ENCODE measurements around the gene SDK2.

The SDK2 gene

DNA sequence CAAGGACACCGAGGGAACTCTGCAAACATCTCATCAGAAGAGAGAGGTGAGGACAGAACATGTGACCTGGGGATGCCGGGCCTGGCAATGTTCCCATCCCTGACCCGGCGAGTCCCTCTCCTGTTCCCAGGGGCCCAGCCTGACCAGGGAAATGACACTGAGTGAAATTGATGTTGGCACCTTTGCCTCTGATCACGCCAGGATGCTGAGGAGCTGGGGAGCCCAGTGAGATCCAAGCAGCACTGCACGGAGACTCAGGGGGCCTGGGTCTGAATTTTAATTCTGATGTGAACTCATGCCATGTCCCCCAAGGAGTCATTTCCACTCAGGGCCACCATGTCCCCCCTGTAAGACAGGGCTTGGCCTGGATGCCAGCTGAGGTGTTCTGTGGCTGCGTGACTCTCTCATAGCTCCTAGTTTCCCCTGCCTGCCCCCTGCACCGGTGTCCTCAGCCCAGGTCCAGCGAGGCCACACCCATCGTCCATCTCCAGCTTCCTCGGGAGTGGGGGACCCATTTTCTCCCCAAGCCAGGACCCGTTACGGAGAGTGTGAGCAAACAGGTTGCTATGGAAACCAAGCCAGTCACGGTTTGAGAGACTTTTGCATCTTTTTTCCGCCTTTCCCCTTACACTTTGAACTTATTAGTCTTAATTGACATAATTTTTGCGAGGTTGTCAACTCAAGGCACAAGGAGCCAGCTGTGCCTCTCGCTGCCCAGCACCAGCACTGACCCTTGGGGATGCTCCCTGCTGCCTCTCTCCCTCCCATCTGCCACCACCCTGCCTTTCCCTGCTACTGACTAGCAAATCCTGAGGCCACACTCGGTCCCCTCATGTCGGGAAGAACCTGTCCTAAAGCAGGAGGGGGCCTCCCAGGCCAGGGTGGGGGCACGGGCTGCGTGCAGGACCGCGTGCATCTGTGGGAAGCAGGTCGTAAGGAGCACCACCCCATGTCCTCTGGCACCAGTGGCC lies 150.0 kb downstream of the SDK2 start:
- Histone ChIP-seq H4K20me1 (ENCODE audit: insufficient read depth, low read length) (no peaks in the 10 kb centered on the region), H3K9ac (ENCODE audit: low read length) (no peak overlapping the region), H3K4me2 (ENCODE audit: low read depth, low read length) (no peak overlapping the region), H3K9me2 (replicated peaks; ENCODE audit: insufficient read depth, low read length) (no peaks in the 10 kb centered on the region), H3F3A (ENCODE audit: insufficient read depth, low read length) (no peaks in the 10 kb centered on the region), H3K79me2 (ENCODE audit: low read length) (no peaks in the 10 kb centered on the region), H3K4me3 (ENCODE audit: low read length) (no peak overlapping the region), H3K27me3 (replicated peaks; ENCODE audit: insufficient read depth, low read length) (peaks cover 97% of the 10 kb centered on the region), H3K36me3 (replicated peaks; ENCODE audit: insufficient read depth, low read length) (no peaks in the 10 kb centered on the region), H2AFZ (ENCODE audit: low read length) (no peak overlapping the region), H3K27ac (ENCODE audit: low read length) (no peak overlapping the region), H3K4me1 (ENCODE audit: low read length) (no peaks in the 10 kb centered on the region), H3K9me3 (replicated peaks; ENCODE audit: insufficient read depth, low read length) (no peaks in the 10 kb centered on the region)
- no peak for TF ChIP-seq EZH2 (optimal IDR thresholded peaks at IDR 0.05; ENCODE audit: low read depth, low read length)
- no peak for TF ChIP-seq CTCF (IDR thresholded peaks at IDR 0.05; ENCODE audit: low read length)
- TF ChIP-seq EZH2phosphoT487 (IDR thresholded peaks at IDR 0.05; ENCODE audit: low read length), result no peak
- no peak for DNase-seq

GRCh38 chr17:73492821-73493814 lies 151.1 kb downstream of the SDK2 start:
- no peak for DNase-seq
- no peaks in the 10 kb centered on the region for H3K9me3 ChIP-seq (replicated peaks; ENCODE audit: insufficient read depth, low read length)
- TF ChIP-seq CTCF (IDR thresholded peaks at IDR 0.05; ENCODE audit: low read length) (no peak), EZH2 (optimal IDR thresholded peaks at IDR 0.05; ENCODE audit: low read depth, low read length) (no peak), EZH2phosphoT487 (IDR thresholded peaks at IDR 0.05; ENCODE audit: low read length) (no peak)
- no peaks in the 10 kb centered on the region for H3K9me2 ChIP-seq (replicated peaks; ENCODE audit: insufficient read depth, low read length)
- no peak overlapping the region for H3K9ac ChIP-seq (ENCODE audit: low read length)
- H3K4me2 ChIP-seq (ENCODE audit: low read depth, low read length), result no peak overlapping the region
- no peak overlapping the region for H3K4me3 ChIP-seq (ENCODE audit: low read length)
- no peaks in the 10 kb centered on the region for H3K79me2 ChIP-seq (ENCODE audit: low read length)
- H3K36me3 ChIP-seq (replicated peaks; ENCODE audit: insufficient read depth, low read length), result no peaks in the 10 kb centered on the region
- H3K4me1 ChIP-seq (ENCODE audit: low read length), result no peaks in the 10 kb centered on the region
- no peak overlapping the region for H3K27ac ChIP-seq (ENCODE audit: low read length)
- H3K27me3 ChIP-seq (replicated peaks; ENCODE audit: insufficient read depth, low read length), result peaks cover 97% of the 10 kb centered on the region
- no peak overlapping the region for H2AFZ ChIP-seq (ENCODE audit: low read length)
- no peaks in the 10 kb centered on the region for H4K20me1 ChIP-seq (ENCODE audit: insufficient read depth, low read length)
- H3F3A ChIP-seq (ENCODE audit: insufficient read depth, low read length), result no peaks in the 10 kb centered on the region

- H3K79me2 ChIP-seq (ENCODE audit: low read length), result no peaks in the 10 kb centered on the region
- no peak overlapping the region for H3K9ac ChIP-seq (ENCODE audit: low read length)
- TF ChIP-seq EZH2 (optimal IDR thresholded peaks at IDR 0.05; ENCODE audit: low read depth, low read length), result no peak
- H3K36me3 ChIP-seq (replicated peaks; ENCODE audit: insufficient read depth, low read length), result no peaks in the 10 kb centered on the region
- H3F3A ChIP-seq (ENCODE audit: insufficient read depth, low read length), result no peaks in the 10 kb centered on the region
- H3K4me2 ChIP-seq (ENCODE audit: low read depth, low read length), result no peak overlapping the region
- no peak overlapping the region for H3K27ac ChIP-seq (ENCODE audit: low read length)
- H4K20me1 ChIP-seq (ENCODE audit: insufficient read depth, low read length), result no peaks in the 10 kb centered on the region
- no peak overlapping the region for H2AFZ ChIP-seq (ENCODE audit: low read length)
- no peak overlapping the region for H3K4me3 ChIP-seq (ENCODE audit: low read length)
- H3K27me3 ChIP-seq (replicated peaks; ENCODE audit: insufficient read depth, low read length), result peaks cover 96% of the 10 kb centered on the region
- H3K9me3 ChIP-seq (replicated peaks; ENCODE audit: insufficient read depth, low read length), result no peaks in the 10 kb centered on the region
- DNase-seq, result no peak
- no peaks in the 10 kb centered on the region for H3K4me1 ChIP-seq (ENCODE audit: low read length)
- H3K9me2 ChIP-seq (replicated peaks; ENCODE audit: insufficient read depth, low read length), result no peaks in the 10 kb centered on the region
These were observed 152.0 kb downstream of the SDK2 start for GRCh38 chr17:73492125-73492820.

Data from MM.1S (cell line).